HG03175 (cell line): Measurements from ENCODE around the gene NANS.
A peak's percentile ranks its signal among the peaks of the same experiment; 100 is the strongest.
"Not testable (repeated sequence)": the region's sequence is repeated elsewhere in the genome, so short reads cannot be mapped to it uniquely, and the experiment has no call there.

Experiments used
- ATAC-seq: cut with Tn5 transposase; IDR thresholded peaks from one replicate; pipeline ENCODE4 v1.9.1; 2021; ENCODE audit warnings: mild to moderate bottlenecking, moderate library complexity; ENCODE audit not compliant: unreplicated experiment

Gene NANS

GRCh38 chr9:98075332-98075805, 18.8 kb downstream of the NANS start:
- no peak for ATAC-seq

DNA sequence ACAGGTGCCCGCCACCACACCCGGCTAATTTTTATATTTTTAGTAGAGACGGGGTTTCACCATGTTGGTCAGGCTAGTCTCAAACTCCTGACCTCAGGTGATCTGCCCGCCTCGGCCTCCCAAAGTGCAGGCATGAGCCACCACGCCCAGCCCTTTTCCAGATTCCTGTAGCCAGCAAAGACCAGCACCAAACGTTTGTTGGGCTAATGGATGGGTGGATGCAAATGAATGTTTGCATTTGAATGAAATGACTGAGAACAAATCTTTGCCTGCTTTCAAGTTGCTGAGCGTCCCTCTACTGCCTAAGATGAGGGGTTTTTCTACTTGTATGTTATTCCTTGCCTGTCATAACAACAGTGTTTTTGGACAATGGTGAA, 20.0 kb downstream of the NANS start:
- ATAC-seq = not testable (repeated sequence)

DNA sequence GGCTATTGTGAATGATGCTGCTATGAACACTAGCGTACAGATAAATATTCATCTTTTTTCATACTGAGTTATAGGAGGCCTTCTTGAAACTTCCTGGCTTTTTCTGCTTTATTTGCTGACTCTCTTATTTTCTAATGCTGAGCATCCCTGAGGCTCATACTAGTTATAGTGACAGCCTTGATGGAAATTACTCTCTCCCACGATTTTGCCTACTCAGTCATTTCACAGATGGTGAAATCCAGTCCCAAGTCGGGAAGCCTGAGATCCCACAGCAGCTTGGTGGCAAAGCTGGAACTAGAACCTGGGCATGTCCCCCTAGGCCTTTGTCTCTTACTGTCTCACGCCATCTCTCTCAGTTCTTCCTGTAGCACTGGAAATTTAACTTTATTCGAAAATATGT, 22.4 kb downstream of the NANS start:
- no peak for ATAC-seq

DNA sequence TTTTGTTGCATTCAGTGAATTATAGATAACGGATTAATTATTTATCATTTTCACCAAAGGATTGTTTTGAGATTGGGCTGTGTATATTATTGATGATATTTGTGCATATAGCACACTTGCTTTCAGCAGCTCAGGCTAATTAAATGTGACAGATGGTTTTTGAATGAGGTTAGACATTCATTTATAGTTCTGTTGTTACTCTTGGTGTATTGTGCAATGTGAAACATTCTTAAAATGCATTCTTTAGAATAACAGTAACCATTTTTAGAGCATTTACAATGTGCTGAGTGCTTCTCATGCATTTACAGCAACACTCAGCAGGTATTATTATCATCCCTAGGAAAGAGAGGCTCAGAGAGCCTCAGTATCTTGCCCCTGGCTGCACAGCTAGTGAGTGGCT, 23.8 kb downstream of the NANS start:
- no peak for ATAC-seq

DNA sequence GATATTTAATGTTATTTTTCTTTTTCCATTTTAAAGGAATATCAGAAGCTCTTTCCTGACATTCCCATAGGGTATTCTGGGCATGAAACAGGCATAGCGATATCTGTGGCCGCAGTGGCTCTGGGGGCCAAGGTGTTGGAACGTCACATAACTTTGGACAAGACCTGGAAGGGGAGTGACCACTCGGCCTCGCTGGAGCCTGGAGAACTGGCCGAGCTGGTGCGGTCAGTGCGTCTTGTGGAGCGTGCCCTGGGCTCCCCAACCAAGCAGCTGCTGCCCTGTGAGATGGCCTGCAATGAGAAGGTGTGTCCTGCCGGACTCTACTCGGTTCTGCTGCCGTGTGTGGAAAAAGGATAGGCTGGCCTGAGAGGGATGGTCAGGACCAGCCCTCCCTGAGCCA, 24.2 kb downstream of the NANS start:
- ATAC-seq = no peak

DNA sequence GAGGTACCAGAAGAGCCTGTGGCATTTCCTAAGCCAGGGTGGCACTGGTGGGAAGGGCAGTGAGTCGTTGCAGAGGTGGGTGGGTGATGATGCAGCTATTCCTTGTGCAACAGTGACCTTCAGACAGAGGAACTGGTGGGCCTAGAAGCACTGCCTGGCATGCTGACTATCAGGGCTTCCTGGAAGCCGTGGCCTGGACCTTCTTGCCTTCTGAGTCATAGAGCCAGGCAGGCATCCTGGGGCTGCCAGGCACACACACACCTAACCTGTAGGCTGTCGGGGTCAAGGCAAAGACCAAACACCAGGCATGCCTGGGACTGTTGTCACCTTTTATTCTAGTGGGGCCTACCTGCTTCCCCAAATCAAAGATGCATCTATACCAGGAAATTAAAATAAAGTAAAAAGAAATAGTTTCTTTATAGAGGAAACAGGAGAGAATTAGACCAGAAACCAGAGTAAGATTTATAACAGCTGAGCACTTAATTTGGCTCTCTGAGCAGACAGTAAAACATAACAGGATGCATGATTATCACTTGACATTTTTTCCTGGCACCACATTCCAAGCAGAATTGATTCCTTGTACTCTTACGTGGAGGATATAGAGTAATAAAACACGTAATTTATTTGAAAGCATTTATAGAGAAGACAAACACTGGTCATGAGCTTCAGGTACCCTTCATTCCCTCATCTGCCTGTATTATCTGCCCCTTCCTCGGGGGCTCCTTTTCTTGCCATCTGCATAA, 25.1 kb downstream of the NANS start:
- no peak for ATAC-seq

DNA sequence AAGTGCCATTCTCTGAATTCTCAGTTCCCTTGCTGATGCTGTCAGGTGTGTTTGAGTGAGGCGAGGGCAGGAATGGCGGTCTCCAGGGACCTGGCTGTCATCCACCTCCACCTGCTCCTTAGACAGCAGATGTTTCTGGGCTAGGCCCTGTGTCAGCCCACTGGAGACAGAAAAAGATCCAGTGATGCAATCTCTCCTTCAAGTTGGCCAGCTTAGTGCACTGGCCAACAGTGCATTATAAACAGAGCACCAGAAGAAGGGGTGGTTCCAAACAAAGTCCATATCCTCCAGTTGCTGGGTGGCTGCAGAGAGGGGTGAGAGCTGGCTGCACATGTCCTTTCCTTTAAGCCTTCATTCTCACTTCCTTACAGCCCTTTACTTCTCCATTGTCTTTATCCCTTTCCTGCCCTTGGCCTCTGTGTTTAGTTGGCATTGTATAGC, 26.5 kb downstream of the NANS start:
- ATAC-seq = no peak

DNA sequence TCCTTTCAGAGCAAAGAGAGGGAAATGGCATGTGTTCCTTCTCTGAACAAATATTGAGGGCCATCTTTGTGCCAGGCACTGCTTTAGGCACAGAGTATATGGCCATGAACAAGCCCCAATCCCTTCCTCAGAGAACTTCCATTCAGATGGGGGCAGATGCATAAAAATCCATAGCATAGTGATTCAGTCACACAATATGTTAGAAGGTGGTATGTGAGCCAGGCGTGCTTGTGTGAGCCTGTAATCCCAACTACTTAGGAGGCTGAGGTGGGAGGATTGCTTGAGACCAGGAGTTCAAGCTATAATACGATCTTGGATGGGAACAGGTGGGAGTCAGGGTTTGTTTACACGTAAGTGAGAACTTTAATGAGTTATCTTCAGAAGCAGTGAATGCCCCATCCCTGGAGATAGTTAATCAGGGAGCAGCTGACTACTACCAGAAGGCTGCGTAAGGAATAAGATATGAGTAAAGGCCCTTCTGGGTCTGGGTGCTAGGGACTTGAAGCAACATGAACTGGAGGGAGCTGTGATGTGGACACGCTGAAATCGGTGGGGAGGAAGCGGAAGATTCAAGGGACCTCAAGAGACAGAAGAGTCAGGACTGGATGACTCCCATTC, 27.1 kb downstream of the NANS start:
- no peak for ATAC-seq

DNA sequence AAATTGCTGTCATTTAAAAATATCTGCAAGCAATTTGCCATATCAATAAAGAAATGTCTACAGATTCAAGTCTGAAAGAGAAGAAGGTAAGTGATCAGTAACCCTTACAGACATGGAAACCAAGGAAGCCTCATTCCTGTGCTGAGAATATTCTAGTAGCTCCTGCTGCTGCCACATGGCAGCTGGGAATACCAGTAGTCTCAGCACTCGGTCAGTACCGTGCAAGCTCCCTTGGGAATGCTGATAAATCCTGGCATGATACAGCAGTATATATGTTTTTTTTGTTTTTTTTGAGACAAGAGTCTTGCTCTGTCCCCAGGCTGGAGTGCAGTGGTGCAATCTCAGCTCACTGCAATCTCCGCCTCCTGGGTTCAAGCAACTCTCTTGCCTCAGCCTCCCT, 27.9 kb downstream of the NANS start:
- ATAC-seq = no peak

- no peak for ATAC-seq
Observed at GRCh38 chr9:98085058-98085457, 28.5 kb downstream of the NANS start.

- ATAC-seq = no peak
Observed at GRCh38 chr9:98085944-98086343, 29.4 kb downstream of the NANS start.

DNA sequence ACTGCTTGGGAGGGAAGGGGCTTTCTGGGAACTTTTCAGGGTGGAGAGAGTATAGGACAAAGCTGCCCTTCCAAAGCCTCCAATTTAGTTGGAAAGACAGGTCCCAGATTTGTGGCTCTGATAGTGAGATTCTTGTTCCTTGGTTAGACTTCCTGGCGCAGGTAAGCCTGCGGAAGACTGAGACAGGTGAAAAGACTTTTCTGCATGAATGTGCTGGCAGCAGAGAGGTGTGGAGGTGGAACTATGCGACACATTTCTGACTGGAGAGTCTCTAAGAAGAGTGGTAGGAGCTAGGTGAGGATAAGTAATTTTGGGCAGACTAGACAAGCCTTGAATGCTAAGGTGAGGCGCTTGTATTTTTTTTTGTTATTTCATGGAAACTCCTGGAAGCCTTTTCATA, 29.9 kb downstream of the NANS start:
- no peak for ATAC-seq

- ATAC-seq = peak; percentile 62
Observed at GRCh38 chr9:98087420-98088354, 31.2 kb downstream of the NANS start.

DNA sequence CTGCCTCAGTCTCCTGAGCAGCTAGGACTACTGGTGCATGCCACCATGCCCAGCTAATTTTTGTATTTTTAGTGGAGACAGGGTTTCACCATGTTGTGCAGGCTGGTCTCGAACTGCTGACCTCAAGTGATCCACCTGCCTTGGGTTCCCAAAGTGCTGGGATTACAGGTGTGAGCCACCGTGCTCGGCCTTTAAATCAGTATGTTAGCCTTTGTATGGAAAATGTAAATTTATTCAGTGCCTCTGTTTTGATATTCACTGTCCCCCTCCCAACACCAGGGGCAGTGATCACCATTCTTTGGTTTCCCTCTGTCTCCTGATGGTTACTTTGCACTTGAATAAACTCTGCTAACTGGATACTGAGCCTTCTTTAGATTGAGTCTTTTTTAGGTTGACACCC, 34.1 kb downstream of the NANS start:
- ATAC-seq = not testable (repeated sequence)

- no peak for ATAC-seq
Observed at GRCh38 chr9:98091735-98092612, 35.4 kb downstream of the NANS start.

- no peak for ATAC-seq
Observed at GRCh38 chr9:98092613-98092931, 36.0 kb downstream of the NANS start.

DNA sequence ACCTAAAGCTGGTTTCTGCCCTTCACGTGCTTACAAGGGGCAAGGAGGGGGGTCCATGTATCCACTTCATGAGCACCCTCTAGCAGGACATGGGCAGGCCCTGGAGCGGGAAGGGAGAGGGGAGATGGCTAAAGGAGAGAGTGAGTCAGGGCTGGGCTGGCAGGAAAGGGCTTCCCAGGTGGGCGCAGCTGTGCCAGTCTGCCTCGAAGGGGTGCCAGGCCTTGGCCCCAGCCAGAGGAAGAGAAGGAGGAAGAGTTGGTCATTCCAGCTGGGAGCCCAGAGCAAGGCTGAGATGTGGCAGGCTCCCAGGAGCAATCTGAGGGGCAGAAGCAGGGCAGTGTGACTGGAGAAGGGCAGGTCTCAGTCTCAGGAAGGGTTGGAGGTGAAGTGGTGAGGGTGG, 37.8 kb downstream of the NANS start:
- ATAC-seq = no peak

- no peak for ATAC-seq
Observed at GRCh38 chr9:98094851-98095250, 38.3 kb downstream of the NANS start.

DNA sequence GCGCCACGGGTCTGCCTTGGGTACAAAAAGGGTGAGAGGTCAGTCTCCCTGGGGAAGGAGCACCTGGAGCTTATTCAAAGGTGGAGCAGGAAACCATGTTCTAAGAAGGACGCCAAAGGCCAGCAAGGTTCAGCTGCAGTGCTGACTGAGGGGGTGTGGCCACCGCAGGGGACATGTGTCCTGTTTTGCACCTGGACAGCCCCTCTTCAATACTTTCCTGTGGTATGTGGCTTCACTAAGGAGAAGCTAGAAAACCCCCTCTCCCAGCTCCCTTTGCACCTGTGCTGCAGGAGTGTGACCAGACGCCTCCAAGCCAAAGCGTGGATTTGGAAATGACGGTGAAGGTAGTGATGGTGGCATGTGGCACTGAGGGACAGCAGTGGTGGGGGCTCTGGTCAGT, 38.9 kb downstream of the NANS start:
- ATAC-seq = no peak

- ATAC-seq = no peak
Observed at GRCh38 chr9:98096091-98096490, 39.6 kb downstream of the NANS start.

DNA sequence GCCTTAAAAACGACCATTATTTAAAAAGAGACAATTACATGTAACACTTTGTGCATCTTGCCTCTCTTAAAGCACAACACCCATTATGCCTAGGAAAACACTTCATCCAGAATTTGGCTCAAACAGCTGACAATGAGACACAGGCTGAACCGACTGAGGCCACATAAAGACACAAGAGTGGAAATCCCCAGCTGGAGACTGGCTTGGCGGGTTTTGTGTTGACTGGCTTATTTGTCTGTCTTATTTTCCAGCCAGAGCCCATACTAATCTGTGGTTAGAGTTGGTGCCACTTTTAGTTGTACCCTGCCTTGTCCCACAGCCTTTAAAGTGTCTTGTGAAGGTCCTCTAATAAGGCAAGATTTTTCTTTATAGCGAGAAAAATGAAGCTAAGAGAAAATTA, 41.3 kb downstream of the NANS start:
- ATAC-seq = no peak
